Measurements from ENCODE around the gene TRPC4. TPM values are rescaled to one million over a fixed set of nuclear protein-coding genes. Genes with fewer than 3 reads are reported as not detected.

The TRPC4 gene
- total RNA-seq, 1 experiment from 2014 or later = 19.0 TPM

GRCh38 chr13:37651891-37652290 is 217.7 kb downstream of the TRPC4 start:
- H3K27ac Mint-ChIP-seq = no peak overlapping the region
- H3K23me2 ChIP-seq (ENCODE audit: insufficient read length, low read depth, low read length, poor library complexity, severe bottlenecking) = no peaks in the 10 kb centered on the region
- H3K9me3 Mint-ChIP-seq = no peaks in the 10 kb centered on the region
- no peaks in the 10 kb centered on the region for H3K27me3 Mint-ChIP-seq (ENCODE audit: low read depth)
- no peak overlapping the region for H2BK12ac ChIP-seq (ENCODE audit: insufficient read length, low read depth, low read length)
- H4K20me1 ChIP-seq (ENCODE audit: control insufficient read depth, insufficient read depth, insufficient read length) = no peaks in the 10 kb centered on the region
- H3K18ac ChIP-seq (ENCODE audit: insufficient read length, low read depth, low read length) = no peak overlapping the region
- peaks cover 7 to 9% of the 10 kb centered on the region in 2 experiments for H3K4me1 Mint-ChIP-seq
- H2BK5ac ChIP-seq (ENCODE audit: insufficient read length, low read length) = no peak overlapping the region
- TF ChIP-seq CTCF (conservative IDR thresholded peaks at IDR 0.05) = no peak
- no peaks in the 10 kb centered on the region for H3K79me1 ChIP-seq (ENCODE audit: insufficient read depth, low read depth, low read length, poor library complexity, severe bottlenecking)
- WGBS (ENCODE audit: extremely low coverage, insufficient read length, low lambda C conversion rate) = no CpG with 5 or more reads among the region's 1 CpG
- no peak overlapping the region for H2BK120ac ChIP-seq (ENCODE audit: low read depth, low read length, poor library complexity, severe bottlenecking)
- no peak overlapping the region for H3K4me3 Mint-ChIP-seq
- no peak overlapping the region for H3T11ph ChIP-seq (ENCODE audit: low read length)
- H3K9me3 ChIP-seq (ENCODE audit: control insufficient read depth, low read depth, low read length) = no peaks in the 10 kb centered on the region
- DNase-seq = no peak
- H3K56ac ChIP-seq (ENCODE audit: insufficient read length, low read depth, low read length) = no peak overlapping the region
- no peak overlapping the region for H4K5ac ChIP-seq (ENCODE audit: insufficient read length, low read depth, low read length)
- no peak overlapping the region for H3K9ac ChIP-seq (ENCODE audit: extremely low read depth, insufficient read length, low read length)
- H3K27me3 ChIP-seq (ENCODE audit: insufficient read depth, low read length) = no peaks in the 10 kb centered on the region
- peaks cover 0 to 8% (median 2%) of the 10 kb centered on the region in 3 experiments; a peak in 5 of 7 replicates for H3K36me3 Mint-ChIP-seq (ENCODE audit: insufficient read depth in 1 of 3, low read depth in 3 of 3)
- H2BK15ac ChIP-seq (ENCODE audit: low read depth, low read length) = no peak overlapping the region
- no peak overlapping the region for H3K27ac ChIP-seq (ENCODE audit: insufficient read length, low read depth, low read length)
- H4K8ac ChIP-seq (replicated peaks; ENCODE audit: insufficient read length, low read depth, low read length) = no peak overlapping the region
- no peak overlapping the region for H3K14ac ChIP-seq (ENCODE audit: insufficient read depth, low read length)
- H2AFZ ChIP-seq (ENCODE audit: low read length) = no peak overlapping the region
- H3K4ac ChIP-seq (ENCODE audit: low read depth, low read length) = no peak overlapping the region
- H4K91ac ChIP-seq (ENCODE audit: insufficient read length, low read depth, low read length) = no peak overlapping the region
- peaks cover 3% of the 10 kb centered on the region; the same call in 1 of the 2 replicates for H3K4me1 ChIP-seq (ENCODE audit: insufficient read depth, low read length)
- no peak overlapping the region for H2BK20ac ChIP-seq (ENCODE audit: low read depth, low read length, poor library complexity, severe bottlenecking)
- no peak overlapping the region for H2AK5ac ChIP-seq (ENCODE audit: insufficient read length, low read length)
- H3K79me2 ChIP-seq (ENCODE audit: insufficient read depth, low read length) = no peaks in the 10 kb centered on the region
- H3K23ac ChIP-seq (ENCODE audit: insufficient read length, low read depth, low read length) = no peak overlapping the region
- no peak overlapping the region for H3K4me2 ChIP-seq (ENCODE audit: insufficient read depth, insufficient read length, low read length)

Data from H9 (cell line).